SH-SY5Y (cell line): ENCODE data around the gene SLC22A12.

Experiments
- GATA2 ChIP-seq: IDR thresholded peaks from 2 replicates; pipeline ENCODE4 v1.6.1; 2011; ENCODE audit warnings: mild to moderate bottlenecking, low read depth, low read length
- GATA3 ChIP-seq: IDR thresholded peaks from 2 replicates; pipeline ENCODE4 v1.6.1; 2011; ENCODE audit warnings: low read depth, mild to moderate bottlenecking, low read length, moderate library complexity

DNA sequence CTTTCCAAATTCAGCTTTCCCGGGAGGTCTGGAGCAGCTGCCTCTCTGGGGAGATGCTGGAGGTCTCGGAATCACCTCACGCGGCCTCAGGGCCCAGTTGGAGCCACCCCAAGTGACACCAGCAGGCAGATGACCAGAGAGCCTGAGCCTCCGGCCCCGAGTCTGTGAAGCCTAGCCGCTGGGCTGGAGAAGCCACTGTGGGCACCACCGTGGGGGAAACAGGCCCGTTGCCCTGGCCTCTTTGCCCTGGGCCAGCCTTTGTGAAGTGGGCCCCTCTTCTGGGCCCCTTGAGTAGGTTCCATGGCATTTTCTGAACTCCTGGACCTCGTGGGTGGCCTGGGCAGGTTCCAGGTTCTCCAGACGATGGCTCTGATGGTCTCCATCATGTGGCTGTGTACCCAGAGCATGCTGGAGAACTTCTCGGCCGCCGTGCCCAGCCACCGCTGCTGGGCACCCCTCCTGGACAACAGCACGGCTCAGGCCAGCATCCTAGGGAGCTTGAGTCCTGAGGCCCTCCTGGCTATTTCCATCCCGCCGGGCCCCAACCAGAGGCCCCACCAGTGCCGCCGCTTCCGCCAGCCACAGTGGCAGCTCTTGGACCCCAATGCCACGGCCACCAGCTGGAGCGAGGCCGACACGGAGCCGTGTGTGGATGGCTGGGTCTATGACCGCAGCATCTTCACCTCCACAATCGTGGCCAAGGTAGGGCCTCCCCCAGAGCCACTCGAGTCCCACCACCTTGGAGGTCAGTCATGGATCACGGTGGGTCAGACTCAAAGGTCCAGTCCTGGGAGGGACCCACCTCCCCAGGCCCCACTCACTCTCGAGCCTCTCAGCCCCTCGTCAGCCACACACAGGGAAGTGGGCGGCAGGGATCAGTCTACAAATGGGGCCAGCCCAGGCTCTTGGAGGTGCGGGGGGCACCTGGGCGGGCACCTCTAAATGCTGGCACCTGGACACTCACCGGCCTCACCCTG, 525 bp downstream of the SLC22A12 start:
- no peak for TF ChIP-seq GATA3
- no peak for TF ChIP-seq GATA2
